ENCODE measurements around the gene ASIC2.

Gene ASIC2

DNA sequence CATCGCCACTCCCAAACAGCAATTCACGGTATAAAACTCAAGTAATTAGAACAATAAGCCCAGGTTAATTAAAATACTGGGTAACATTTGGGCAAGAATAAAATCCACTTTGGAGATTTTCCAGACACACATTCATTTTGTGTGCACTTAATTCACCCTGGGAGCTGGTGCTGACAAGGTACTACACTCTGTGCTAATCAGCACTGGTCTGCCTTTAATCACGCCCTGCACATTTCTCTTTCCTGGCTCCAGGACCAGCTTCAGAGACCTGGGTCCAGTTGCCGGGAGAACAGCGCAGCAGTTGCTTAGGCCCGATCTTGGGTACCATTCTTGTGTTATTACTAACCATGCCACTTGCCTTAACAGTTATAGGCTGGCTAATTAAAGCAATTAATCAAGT lies 23.7 kb upstream of the ASIC2 start:
- H3K9me3 ChIP-seq (ENCODE audit: control insufficient read depth, insufficient read depth, low read depth, low read length): no peaks in the 10 kb centered on the region
- ChIA-PET POLR2A (no interaction called here), CTCF (no interaction called here)
- no peak overlapping the region for H3K27ac ChIP-seq (ENCODE audit: extremely low read depth, low read depth, low read length)
- H3K4me1 ChIP-seq (ENCODE audit: control insufficient read depth, insufficient read depth, low read length): no peaks in the 10 kb centered on the region
- no peaks in the 10 kb centered on the region for H3K36me3 ChIP-seq (ENCODE audit: control insufficient read depth in 2 of 2, insufficient read depth in 1 of 2, low read length in 2 of 2)
- no peak overlapping the region for H3K4me3 ChIP-seq (ENCODE audit: low read depth, low read length)
- TF ChIP-seq ZNF423 (tag by site-specific recombination; IDR thresholded peaks at IDR 0.05) (no peak), ZNF830 (tag by site-specific recombination; IDR thresholded peaks at IDR 0.05; ENCODE audit: low read depth) (no peak), ZNF169 (tag by site-specific recombination; IDR thresholded peaks at IDR 0.05) (no peak), ZNF112 (tag by site-specific recombination; IDR thresholded peaks at IDR 0.05) (no peak), ZBTB8A (tag by site-specific recombination; IDR thresholded peaks at IDR 0.05) (no peak), YY1 (tag by site-specific recombination; IDR thresholded peaks at IDR 0.05) (no peak), ZSCAN4 (tag by site-specific recombination; IDR thresholded peaks at IDR 0.05) (no peak), ZNF629 (tag by site-specific recombination; IDR thresholded peaks at IDR 0.05) (no peak), ZNF155 (tag by site-specific recombination; IDR thresholded peaks at IDR 0.05) (no peak), SP7 (tag by site-specific recombination; IDR thresholded peaks at IDR 0.05) (no peak), ZSCAN16 (tag by site-specific recombination; IDR thresholded peaks at IDR 0.05) (no peak), ZBTB49 (tag by site-specific recombination; IDR thresholded peaks at IDR 0.05; ENCODE audit: low read depth) (no peak), ZNF214 (tag by site-specific recombination; IDR thresholded peaks at IDR 0.05; ENCODE audit: borderline replicate concordance) (no peak), GLI2 (tag by site-specific recombination; IDR thresholded peaks at IDR 0.05; ENCODE audit: borderline replicate concordance, low read depth) (no peak), HOXD13 (CRISPR knock-in tag; IDR thresholded peaks at IDR 0.05; ENCODE audit: borderline replicate concordance) (no peak), ZNF211 (tag by site-specific recombination; IDR thresholded peaks at IDR 0.05; ENCODE audit: low read depth) (no peak)

DNA sequence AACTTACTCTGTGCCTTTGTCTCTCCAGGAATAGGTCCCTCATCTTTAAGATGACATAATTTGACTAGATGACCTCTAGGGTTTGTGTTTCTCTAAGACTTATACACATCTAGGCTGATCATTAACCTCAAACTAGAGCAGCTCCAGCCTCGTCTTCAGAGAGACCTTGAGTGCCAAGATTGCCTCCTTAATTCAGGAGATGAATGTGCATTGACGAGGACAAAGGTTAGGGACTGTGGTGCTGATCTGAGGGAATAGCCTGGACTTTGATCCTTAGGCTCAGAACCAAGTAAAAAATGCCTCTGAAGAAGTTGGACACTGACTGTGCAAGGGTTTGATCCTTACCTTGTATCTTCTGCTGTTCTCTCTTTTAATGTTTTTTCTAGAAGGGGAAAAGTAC lies 17.2 kb upstream of the ASIC2 start:
- ChIA-PET POLR2A (no interaction called here), CTCF (no interaction called here)
- TF ChIP-seq ZNF426 (tag by site-specific recombination; IDR thresholded peaks at IDR 0.05) (no peak), ZNF174 (tag by site-specific recombination; IDR thresholded peaks at IDR 0.05) (no peak), GLI4 (tag by site-specific recombination; IDR thresholded peaks at IDR 0.05) (no peak), SP7 (tag by site-specific recombination; IDR thresholded peaks at IDR 0.05) (no peak), ZNF433 (tag by site-specific recombination; IDR thresholded peaks at IDR 0.05; ENCODE audit: low read depth) (no peak), ZNF184 (tag by site-specific recombination; IDR thresholded peaks at IDR 0.05) (no peak), ZNF626 (tag by site-specific recombination; IDR thresholded peaks at IDR 0.05) (no peak), ZNF561 (tag by site-specific recombination; IDR thresholded peaks at IDR 0.05; ENCODE audit: borderline replicate concordance) (no peak), ZNF621 (tag by site-specific recombination; IDR thresholded peaks at IDR 0.05) (no peak)

More for the DNA sequence above, 17.2 kb upstream of the ASIC2 start:
- H3K27ac ChIP-seq (ENCODE audit: extremely low read depth, low read depth, low read length): no peak overlapping the region
- no peak overlapping the region for H3K4me3 ChIP-seq (ENCODE audit: low read depth, low read length)
- H3K36me3 ChIP-seq (ENCODE audit: control insufficient read depth in 2 of 2, insufficient read depth in 1 of 2, low read length in 2 of 2): no peaks in the 10 kb centered on the region
- no peaks in the 10 kb centered on the region for H3K4me1 ChIP-seq (ENCODE audit: control insufficient read depth, insufficient read depth, low read length)
- H3K9me3 ChIP-seq (ENCODE audit: control insufficient read depth, insufficient read depth, low read depth, low read length): no peaks in the 10 kb centered on the region
